Activated T-cell treated with anti-CD3 and anti-CD28 coated beads for 1 hour (primary cell): ENCODE results near the gene RUNDC1.
"Not testable (repeated sequence)": the region's sequence is repeated elsewhere in the genome, so short reads cannot be mapped to it uniquely, and the experiment has no call there.

Experiments used
- DNase-seq: peaks from one replicate; pipeline ENCODE4 v3.0.0-alpha.2; 2020; ENCODE audit warnings: low read depth

The RUNDC1 gene

DNA sequence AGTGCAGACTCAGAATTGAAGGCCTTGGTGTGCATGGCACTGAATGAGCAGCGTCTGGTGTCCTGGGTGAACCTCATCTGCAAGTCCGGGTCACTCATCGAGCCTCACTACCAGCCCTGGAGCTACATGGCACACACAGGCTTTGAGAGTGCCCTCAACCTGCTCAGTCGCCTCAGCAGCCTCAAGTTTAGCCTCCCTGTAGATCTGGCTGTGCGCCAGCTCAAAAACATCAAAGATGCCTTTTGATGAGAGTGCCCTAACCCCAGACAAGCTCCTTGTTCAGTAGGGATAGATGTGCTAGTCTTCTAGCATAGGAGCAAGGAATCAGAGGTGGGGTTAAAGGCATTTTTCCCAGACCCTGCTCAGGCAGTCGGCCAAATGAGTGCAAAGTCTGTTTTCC lies 11.1 kb downstream of the RUNDC1 start:
- no peak for DNase-seq

DNA sequence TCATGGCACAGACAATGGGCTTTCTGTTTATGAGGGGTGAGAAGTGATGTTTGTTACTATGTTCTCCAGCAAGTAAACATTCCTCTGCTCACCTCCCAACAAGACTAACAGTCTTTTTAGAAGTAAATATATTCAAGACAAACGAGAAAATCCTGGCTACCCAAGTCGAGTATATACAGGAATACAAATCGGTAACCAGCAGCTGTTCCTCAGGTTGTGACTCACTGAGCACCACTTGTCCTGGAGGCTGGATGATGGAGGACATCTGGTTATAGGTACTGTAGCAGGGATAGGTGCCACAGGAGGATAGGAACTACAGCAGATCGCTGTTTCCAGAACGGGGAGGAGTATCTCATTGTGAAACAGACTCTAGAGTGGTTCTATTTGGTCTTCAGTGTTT lies 12.5 kb downstream of the RUNDC1 start:
- DNase-seq: no peak

DNA sequence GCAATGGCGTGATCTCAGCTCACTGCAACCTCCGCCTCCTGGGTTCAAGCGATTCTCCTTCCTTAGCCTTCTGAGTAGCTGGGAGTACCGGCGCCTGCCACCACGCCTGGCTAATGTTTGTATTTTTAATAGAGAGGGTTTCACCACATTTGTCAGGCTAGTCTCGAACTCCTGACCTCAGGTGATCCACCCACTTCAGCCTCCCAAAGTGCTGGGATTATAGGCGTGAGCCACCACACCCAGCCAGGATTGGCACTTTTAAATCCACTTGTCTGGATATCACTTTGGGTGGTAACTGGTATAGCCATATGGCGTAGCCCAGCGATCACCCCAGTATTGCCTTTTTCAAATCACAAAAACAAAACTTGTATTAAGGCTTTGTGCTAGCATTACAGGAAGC lies 13.5 kb downstream of the RUNDC1 start:
- not testable (repeated sequence) for DNase-seq

DNA sequence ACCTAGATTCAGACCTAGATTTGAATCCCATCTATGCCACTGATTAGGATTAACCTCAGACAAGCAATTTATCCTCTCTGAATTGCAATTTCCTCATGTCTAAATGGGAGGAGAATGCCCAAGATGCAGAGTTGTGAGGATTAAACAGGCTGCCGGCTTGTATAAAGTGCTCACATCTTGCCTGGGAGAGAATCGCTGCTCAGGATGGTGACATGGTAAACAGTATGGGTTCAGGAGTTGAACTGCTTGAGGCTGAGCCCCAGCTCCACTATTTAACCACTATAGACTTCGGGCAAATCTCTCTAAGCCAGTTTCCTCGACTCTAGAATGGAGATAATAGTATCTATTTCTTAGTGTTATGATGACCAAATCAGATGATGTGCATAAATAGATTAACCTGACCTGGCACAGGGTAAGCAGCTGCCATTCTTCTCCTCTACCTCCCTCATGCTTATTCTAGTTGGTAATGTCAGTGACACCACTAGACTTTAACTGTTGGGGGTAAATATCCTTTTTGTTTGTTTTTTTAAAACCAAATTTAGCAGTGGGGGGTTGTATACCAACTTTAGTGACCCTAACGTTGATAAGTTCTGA lies 17.1 kb downstream of the RUNDC1 start:
- no peak for DNase-seq

DNA sequence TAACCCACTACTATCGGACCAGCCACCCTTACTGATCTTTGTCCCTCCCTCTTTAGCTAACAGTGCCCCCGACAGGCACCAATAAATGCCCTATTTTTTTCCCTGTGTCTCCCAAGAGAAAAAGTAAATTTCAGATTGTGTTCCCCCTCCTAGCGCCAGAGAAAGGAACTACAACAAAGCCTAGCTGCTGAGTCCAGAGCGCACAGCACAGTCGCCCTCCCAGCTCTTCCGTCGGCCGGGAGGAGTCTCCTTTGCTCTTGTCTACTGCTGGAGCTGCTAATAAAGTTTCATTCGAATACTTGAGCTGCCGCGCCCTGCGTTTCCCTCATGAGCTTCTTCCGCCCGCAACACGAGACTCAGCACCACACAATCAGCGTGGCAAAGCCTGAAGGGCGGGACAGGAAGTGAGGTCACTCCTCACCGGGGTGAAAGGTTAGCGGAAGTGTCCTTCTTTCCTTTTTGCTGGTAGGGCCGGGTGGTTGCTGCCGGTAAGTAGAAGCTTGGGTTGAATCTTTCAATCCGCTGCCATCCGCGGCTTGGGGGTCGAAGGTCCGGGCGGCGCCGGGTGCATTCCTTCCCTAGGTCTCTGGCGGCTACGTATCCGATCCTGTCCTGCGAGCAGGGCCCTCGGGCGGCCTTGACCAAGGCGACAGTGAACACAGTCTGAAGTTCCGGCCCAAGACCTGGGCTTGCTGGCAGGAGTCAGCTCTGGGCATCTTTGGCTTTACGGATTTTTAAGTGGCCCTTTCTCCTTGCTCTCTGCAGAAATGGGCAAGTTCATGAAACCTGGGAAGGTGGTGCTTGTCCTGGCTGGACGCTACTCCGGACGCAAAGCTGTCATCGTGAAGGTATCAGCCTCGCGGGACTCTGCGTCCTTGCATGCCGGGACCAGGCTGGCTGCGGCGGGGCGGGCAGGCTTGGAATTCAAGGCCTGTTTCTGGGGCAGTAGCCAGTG lies 17.9 kb downstream of the RUNDC1 start, which contains the start of gene RPL27:
Gene RPL27 (plus strand): TSS at position 436 of the 955 bp plus-strand sequence. CDS start 332 bp downstream, at position 768.
- peak; percentile 93 for DNase-seq

DNA sequence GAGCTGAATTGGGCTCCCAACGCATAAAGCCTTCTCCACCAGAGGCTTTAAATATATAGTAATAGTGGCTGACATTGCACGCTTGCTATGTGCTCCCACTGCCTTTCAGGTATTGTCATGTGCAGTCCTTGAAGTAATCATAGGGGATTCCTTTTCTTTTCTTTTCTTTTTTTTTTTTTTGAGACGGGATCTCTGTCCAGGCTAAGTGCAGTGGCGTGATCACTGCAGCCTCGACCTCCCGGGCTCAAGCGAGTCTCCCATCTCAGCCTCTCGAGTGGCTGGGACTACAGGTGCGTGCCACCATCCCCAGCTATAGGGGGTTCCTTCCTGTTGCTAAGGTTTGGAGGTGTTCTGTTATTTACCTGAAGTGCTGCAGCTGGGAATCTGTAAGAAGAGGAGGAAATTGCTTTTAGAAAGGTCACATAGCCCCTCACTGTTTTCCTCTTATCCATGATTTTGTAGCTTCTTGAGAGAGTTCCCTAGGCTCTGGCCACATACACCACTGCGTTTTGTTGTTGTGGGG lies 18.7 kb downstream of the RUNDC1 start:
- DNase-seq: no peak

DNA sequence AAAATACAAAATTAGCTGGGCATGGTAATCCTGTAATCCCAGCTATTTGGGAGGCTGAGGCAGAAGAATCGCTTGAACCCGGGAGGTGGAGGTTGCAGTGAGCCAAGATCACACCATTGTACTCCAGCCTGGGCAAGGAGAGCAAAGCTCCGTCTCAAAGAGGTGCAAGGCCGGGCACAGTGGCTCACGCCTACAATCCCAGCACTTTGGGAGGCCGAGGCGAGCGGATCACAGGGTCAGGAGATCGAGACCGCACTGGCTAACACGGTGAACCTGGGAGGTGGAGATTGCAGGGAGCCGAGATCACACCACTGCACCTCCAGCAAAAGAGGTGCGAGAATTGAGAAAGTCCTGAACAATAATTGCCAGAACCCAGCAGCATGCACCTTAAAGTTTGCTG lies 20.5 kb downstream of the RUNDC1 start:
- not testable (repeated sequence) for DNase-seq

DNA sequence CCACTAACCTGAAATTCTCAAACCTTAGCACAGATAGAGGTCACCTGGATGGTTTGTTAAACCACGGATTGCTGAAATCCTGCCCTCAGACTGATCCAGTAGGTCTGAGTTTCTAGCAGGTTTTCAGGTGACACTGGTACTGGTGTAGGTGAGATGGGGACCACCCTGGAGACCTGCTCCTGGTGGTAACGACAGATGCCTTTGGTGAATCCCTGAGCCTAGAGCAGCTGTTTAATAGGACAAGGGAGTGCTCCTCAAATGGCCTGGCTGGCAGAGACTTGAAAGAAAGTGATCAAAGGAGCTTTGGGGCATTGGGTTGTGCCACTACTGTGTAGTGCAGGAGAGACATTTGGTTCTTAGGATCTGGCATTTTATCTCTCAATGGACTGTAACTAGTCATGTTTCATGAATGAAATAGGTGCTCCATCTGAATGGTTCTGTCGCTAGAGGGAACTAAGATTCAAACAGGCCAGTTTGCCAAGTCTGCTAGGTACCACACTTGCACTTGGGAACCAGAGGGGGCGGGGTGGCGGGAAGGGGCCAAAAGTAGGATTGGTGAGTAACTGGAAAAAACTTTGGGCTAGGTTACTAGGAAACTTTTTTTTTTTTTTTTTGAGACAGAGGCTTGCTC lies 23.3 kb downstream of the RUNDC1 start:
- DNase-seq: no peak

DNA sequence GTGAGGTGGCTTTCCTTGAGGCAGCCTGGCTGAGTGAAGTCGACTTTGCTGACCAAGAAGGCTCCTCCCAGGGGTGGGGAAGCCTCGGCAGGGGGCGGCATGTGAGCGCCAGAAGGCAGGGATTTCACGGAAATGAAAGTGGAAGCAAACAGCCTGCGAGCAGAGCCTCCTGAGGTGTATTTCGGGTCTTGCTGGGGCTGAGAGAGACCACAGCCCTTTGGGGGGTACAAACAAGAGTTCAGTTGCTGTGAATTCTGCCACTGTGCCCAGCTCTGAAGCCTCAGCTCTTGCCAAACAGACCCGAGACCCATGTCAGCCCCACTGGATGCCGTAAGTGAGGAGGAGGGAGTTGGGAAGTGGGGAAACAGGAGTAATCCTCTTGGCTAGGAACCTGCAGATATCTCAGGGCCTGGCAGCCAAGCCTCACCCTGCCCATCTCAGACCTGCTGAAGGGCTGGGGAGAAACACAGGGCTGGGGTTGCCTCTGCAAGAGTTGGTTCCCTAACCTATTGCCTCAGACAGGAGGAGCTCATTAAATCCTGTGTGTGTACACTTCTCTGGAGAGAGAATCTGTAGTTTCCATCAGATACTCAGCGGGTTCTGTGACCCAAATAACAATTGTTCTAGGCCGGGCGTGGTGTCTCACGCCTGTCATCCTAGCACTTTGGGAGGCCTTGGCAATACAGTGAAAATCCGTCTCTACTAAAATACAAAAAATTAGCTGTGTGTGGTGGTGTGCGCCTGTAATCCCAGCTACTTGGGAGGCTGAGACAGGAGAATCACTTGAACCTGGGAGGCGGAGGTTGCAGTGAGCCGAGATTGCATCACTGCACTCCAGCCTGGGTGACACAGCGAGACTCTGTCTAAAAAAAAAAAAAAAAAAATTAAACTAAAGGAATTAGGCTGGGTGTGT lies 26.5 kb downstream of the RUNDC1 start, which contains the start of gene IFI35:
Gene IFI35 (plus strand): TSS at position 146 of the 913 bp plus-strand sequence. CDS start 164 bp downstream, at position 310.
- DNase-seq: peak; percentile 79

DNA sequence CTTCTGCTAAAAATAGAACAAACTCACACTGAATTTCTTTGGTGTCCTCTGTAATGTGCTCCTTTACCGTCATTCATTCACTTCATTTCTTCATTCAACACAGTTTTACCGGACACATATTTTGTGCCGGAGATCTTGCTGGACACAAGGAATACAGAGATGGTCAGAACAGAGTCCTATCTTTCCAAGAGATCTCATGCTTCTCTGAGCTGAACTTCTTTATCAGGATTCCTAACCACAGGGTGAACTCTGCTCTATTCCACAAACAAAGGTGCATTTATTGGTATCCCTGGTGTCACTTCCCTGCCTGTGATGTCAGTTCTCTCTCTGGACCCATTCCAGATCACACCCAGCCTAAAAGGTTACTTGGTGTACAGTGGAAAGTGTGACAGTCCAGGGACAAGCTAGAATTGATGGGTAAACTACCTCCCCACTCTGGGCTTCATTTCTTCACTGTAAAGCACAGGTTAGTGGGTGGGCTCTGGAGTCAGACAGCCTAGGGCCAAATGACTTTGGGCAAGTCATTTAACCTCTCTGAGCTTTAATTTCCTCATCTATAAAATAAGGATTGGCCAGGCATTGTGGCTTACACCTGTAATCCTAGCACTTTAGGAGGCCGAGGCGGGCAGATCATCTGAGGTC lies 30.4 kb downstream of the RUNDC1 start:
- DNase-seq: no peak

DNA sequence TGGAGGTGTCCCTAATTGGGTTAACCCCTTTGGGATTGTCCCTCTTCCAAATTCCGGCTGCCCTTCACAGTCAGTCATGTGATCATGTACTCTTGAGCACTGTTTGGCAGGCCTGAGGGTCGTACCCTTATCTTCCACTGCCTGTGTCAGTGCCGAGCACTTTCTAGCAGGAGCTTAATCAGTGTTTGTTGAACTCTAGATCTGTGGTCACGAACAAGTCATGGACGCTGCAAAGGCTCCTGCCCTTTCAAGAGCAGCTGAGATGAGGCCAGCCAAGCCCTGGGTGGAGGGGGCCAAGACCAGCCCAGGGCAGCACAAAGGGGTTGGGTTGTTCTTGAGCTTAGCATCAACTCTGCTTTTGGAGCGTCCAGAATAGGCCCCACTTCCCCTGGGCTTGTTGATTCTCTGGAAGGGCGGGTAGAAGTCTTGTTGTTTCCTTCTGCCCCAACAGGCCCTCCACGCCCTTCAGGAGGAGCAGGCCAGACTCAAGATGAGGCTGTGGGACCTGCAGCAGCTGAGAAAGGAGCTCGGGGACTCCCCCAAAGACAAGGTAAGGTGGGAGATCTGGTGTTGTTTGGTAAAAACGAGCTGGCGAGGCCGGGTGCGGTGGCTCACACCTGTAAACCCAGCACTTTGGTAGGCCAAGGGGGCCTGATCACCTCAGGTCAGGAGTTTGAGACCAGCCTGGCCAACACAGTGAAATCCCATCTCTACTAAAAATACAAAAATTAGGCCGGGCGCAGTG lies 31.5 kb downstream of the RUNDC1 start:
- no peak for DNase-seq

DNA sequence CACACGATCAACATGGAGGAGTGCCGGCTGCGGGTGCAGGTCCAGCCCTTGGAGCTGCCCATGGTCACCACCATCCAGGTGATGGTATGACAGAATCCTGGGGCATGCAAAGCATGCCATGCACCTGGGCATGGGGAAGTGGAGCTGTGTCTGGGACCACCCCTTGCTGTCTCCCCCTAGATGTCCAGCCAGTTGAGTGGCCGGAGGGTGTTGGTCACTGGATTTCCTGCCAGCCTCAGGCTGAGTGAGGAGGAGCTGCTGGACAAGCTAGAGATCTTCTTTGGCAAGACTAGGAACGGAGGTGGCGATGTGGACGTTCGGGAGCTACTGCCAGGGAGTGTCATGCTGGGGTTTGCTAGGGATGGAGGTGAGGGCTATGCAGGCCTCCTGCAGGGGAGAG lies 32.9 kb downstream of the RUNDC1 start:
- DNase-seq: no peak

DNA sequence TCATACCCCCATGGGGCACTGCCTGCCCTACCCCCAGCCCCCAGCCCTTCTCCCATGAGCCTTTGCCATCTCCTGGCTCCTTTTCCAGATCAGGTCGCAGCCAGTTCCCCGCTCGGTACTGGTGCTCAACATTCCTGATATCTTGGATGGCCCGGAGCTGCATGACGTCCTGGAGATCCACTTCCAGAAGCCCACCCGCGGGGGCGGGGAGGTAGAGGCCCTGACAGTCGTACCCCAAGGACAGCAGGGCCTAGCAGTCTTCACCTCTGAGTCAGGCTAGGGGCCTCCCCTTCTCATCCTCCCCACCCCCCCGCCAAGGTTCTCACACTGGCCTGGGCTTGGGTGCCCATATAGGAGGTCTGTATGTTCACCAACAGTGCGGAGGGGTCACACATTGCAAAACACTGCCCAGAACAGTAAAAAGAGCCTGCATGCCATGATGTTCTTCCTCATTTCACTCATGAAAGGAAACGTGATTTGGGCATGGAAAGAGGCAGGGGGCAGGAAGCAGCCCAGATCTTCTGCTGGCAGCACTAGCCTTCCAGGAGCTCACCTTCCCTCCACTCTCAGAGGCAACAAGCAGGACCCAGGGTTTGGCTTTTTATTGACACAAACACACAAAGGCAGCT lies 33.8 kb downstream of the RUNDC1 start:
- DNase-seq: no peak

DNA sequence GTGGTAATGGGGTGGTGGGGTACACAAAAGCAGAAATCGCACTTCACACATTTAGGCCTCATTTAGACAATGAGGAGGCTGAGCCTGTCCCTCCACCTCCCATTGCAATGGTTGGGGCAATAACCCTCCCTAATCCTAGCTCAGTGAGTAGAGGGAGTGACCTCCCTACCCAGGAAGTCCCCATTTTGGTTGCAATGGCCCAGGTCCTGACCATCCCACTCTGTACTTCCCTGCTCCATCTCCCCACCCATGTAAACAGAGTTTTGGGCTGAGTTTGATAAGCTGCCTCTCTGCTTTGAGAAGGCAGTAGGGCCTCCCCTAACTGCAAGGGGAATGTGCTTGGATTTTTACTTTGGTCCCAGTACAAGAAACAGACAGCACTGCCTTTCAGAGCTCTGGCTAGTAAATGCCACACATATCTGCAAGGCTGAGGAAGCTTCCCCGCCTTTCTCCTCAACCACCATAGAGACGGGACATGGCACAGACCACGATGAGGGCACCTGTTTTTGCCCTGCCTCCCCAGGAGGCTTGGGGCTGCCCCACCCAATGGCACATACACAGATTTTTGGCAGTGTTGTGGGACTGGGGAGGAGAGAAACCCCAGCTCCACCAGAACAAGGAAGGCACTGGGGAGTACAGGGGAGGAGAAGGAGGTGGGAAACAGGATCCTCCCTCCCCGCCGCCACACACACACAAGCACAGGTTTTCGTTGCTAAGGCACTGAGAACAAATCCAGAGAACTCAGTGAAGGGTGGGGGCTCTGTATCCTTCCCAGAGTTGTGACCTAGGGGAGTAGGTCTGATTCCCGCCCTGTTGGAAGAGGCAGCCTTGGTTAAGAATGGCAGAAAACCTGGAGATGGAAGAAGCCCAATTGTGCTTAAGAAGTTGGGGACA lies 34.5 kb downstream of the RUNDC1 start:
- DNase-seq: no peak

DNA sequence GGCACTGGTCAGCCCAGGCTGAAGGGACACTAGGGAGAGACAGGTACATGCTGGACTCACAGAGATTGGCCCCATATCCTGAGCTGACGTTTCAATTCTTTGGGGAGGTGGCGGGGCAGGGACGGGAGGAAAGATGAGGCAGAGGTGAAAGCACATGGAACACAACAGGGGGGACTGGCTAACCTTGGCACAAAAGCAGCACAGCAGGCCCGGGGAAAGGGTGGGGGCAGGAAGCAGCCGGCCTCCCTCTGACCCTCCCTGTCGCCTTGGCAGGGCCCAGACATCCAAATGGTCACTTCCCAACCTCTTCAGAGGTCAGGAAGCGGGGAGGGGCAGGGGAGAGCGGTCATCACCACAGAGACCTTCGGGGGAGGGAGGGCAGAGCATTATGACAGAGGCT lies 35.2 kb downstream of the RUNDC1 start:
- no peak for DNase-seq

DNA sequence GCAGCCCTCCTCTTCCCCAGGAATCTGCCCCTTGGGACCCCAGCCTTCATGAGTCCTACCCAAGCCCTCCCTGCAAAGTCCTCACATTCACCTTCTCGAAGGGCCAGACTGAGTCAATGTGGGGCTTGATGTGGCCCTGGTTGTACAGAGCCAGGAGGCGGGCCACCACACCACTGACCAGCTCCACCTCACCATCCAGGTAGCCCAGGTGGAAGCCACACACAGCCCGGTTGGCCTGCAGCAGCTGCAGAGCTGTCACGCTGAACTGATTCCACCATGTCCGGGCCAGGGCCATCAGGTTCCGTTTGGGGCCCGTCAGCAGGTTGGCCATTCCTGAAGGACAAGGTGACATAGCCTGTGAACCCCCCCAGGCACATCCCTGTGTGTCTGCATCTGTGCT lies 35.9 kb downstream of the RUNDC1 start:
- no peak for DNase-seq

DNA sequence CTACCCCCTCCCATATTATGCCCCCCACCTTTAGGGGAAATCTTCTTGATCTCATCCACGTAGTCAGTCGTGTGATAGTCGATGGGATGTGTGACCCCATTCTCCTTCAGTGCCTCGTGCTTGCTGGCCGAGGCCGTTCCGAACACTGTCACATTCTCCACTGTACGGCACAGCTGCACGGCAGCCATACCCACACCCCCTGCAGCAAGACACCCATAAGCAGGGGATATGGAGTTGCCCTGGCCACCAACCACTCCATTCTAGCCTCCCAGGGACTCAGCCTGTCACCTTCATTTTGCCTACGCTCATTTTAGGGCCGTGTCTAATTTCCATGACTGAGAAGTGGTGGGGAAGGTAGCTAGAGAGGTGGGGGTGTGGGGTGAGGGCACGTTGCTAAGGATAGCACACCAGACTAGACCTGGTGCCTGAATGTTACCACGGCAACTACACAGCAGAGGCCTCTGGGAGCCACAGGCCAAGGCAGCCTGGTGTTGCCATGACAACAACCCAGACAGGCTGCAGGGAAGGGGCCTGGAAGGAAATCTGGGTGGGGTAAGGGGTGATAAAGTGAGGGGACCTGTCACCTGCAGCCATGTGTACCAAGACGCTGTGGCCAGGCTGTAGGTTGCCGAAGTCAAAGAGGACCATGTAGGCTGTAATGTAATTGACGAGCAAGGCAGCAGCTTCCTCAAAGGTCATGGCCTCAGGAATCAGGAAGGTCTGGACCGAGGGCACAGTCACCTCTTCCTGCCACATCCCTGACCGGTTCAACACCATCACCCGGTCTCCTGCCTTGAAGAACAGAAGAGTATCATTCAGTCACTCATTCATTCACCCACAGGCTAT lies 37.9 kb downstream of the RUNDC1 start:
- DNase-seq: no peak

DNA sequence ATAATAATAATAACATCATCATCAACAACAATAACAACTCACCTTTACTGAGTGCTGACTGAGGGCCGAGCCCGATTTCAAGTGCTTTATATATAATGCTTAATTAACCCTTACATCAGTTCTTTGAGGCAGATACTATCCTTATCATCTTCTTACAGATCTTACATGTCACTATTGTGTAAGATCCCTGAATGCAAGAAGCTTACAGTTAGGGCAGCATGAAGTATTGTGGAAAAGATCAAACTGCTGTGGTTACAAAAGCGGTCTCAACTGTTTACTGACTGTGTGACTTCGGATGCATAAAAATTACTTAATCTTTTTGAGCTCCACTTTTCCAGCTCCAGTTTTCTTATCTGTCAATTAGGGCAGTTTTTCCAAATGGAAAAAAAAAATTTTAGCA lies 38.6 kb downstream of the RUNDC1 start:
- DNase-seq: no peak
